ENCODE results near the gene PRKN. TPM values are rescaled to one million over a fixed set of nuclear protein-coding genes. Genes with fewer than 3 reads are reported as not detected.

The PRKN gene
- total RNA-seq, 1 experiment from 2014 or later = 2.0 TPM

DNA sequence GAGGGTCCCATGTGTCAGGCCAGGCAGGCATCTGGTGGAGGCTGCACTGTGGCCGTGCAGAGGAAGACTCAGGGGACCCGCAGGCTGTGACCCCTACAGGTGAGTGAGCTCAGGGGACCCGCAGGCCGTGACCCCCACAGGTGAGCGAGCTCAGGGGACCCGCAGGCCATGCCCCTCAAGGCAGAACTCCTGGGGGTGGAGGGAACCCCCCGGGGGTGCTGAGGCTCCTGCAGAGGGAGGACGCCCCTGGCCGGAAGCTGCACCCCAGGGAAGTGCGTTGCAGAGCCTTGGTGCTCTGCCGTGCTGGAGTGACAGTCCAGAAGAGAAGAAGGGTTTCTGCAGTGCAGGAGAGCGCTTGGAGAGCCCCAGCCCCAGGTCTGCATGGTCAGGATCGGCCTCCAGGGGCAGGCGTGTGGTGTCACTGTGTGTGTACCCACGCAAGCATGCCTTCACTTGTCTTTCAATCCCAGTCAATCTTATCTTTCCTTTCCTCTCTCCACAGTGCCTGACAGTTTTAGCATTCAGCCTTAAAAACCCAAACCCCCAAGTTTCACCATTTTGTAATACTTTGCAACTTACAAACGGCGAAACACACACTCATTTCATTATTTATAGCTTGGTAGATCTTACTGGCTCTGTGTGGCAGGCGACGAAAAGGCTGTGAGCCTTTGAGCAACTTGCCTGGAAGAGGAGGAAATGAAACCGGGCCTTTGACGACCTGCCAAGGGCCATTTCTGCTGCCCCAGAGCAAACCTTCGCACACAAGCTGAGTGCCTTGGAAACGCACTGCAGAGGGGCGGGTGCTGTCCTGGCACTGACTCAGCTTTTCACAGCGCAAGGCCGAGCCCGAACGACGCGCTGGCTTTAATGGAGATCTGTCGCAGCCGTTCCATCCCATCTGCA lies 1352.3 kb downstream of the PRKN start:
- Histone ChIP-seq H2BK12ac (ENCODE audit: insufficient read length, low read depth, low read length) (no peak overlapping the region), H2BK15ac (ENCODE audit: low read depth, low read length) (no peak overlapping the region), H3T11ph (ENCODE audit: low read length) (no peak overlapping the region), H3K4me1 (ENCODE audit: insufficient read depth, low read length) (no peaks in the 10 kb centered on the region), H3K9me3 (ENCODE audit: control insufficient read depth, low read depth, low read length) (no peaks in the 10 kb centered on the region), H3K23ac (ENCODE audit: insufficient read length, low read depth, low read length) (no peak overlapping the region), H3K27me3 (ENCODE audit: insufficient read depth, low read length) (no peaks in the 10 kb centered on the region), H2BK20ac (ENCODE audit: low read depth, low read length, poor library complexity, severe bottlenecking) (no peak overlapping the region), H4K91ac (ENCODE audit: insufficient read length, low read depth, low read length) (no peak overlapping the region), H2BK120ac (ENCODE audit: low read depth, low read length, poor library complexity, severe bottlenecking) (no peak overlapping the region), H3K79me2 (ENCODE audit: insufficient read depth, low read length) (no peaks in the 10 kb centered on the region), H2BK5ac (ENCODE audit: insufficient read length, low read length) (no peak overlapping the region), H3K9ac (ENCODE audit: extremely low read depth, insufficient read length, low read length) (no peak overlapping the region), H2AFZ (ENCODE audit: low read length) (no peak overlapping the region), H3K79me1 (ENCODE audit: insufficient read depth, low read depth, low read length, poor library complexity, severe bottlenecking) (no peaks in the 10 kb centered on the region), H4K5ac (ENCODE audit: insufficient read length, low read depth, low read length) (no peak overlapping the region), H4K8ac (replicated peaks; ENCODE audit: insufficient read length, low read depth, low read length) (no peak overlapping the region), H3K4me2 (ENCODE audit: insufficient read depth, insufficient read length, low read length) (no peak overlapping the region), H2AK5ac (ENCODE audit: insufficient read length, low read length) (no peak overlapping the region), H3K18ac (ENCODE audit: insufficient read length, low read depth, low read length) (no peak overlapping the region), H3K14ac (ENCODE audit: insufficient read depth, low read length) (no peak overlapping the region), H3K56ac (ENCODE audit: insufficient read length, low read depth, low read length) (no peak overlapping the region), H4K20me1 (ENCODE audit: control insufficient read depth, insufficient read depth, insufficient read length) (no peaks in the 10 kb centered on the region), H3K23me2 (ENCODE audit: insufficient read length, low read depth, low read length, poor library complexity, severe bottlenecking) (no peaks in the 10 kb centered on the region), H3K4ac (ENCODE audit: low read depth, low read length) (no peak overlapping the region), H3K27ac (ENCODE audit: insufficient read length, low read depth, low read length) (no peak overlapping the region)
- Mint-ChIP-seq H3K4me1 (peaks cover 3 to 8% of the 10 kb centered on the region in 2 experiments; a peak in 3 of 4 replicates), H3K36me3 (ENCODE audit: insufficient read depth in 1 of 3, low read depth in 3 of 3) (no peaks in the 10 kb centered on the region), H3K4me3 (no peak overlapping the region), H3K27ac (peak overlapping the region in 1 of 3 experiments; percentile 28; a peak in 2 of 7 replicates), H3K27me3 (ENCODE audit: low read depth) (peaks cover 3% of the 10 kb centered on the region; the same call in 1 of the 2 replicates), H3K9me3 (no peaks in the 10 kb centered on the region)
- no CpG with 5 or more reads among the region's 32 CpGs for WGBS (ENCODE audit: extremely low coverage, insufficient read length, low lambda C conversion rate)
- DNase-seq = peak; percentile 73
- TF ChIP-seq, protein P1, sequence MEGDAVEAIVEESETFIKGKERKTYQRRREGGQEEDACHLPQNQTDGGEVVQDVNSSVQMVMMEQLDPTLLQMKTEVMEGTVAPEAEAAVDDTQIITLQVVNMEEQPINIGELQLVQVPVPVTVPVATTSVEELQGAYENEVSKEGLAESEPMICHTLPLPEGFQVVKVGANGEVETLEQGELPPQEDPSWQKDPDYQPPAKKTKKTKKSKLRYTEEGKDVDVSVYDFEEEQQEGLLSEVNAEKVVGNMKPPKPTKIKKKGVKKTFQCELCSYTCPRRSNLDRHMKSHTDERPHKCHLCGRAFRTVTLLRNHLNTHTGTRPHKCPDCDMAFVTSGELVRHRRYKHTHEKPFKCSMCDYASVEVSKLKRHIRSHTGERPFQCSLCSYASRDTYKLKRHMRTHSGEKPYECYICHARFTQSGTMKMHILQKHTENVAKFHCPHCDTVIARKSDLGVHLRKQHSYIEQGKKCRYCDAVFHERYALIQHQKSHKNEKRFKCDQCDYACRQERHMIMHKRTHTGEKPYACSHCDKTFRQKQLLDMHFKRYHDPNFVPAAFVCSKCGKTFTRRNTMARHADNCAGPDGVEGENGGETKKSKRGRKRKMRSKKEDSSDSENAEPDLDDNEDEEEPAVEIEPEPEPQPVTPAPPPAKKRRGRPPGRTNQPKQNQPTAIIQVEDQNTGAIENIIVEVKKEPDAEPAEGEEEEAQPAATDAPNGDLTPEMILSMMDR (conservative IDR thresholded peaks at IDR 0.05) = peak; percentile 56
